ENCODE results near the gene LIPK.
A peak's percentile ranks its signal among the peaks of the same experiment; 100 is the strongest.

LIPK gene

GRCh38 chr10:88786032-88786770, 80.2 kb downstream of the LIPK start:
- Histone ChIP-seq H3K4me1 (ENCODE audit: control insufficient read depth, insufficient read depth, low read length) (peaks cover 5% of the 10 kb centered on the region), H3K4me3 (ENCODE audit: low read length) (no peak overlapping the region), H3K27me3 (replicated peaks; ENCODE audit: control insufficient read depth, insufficient read depth, low read length) (no peaks in the 10 kb centered on the region), H3K36me3 (ENCODE audit: control insufficient read depth, insufficient read depth, low read length, severe bottlenecking) (no peaks in the 10 kb centered on the region), H3K9ac (ENCODE audit: low read length) (no peak overlapping the region), H3K9me3 (ENCODE audit: control insufficient read depth, low read length) (no peaks in the 10 kb centered on the region)
- no peak for DNase-seq (ENCODE audit: low read depth)

GRCh38 chr10:88787463-88787862, 81.4 kb downstream of the LIPK start:
- no peaks in the 10 kb centered on the region for H3K9me3 ChIP-seq (ENCODE audit: control insufficient read depth, low read length)
- no peaks in the 10 kb centered on the region for H3K27me3 ChIP-seq (replicated peaks; ENCODE audit: control insufficient read depth, insufficient read depth, low read length)
- DNase-seq (ENCODE audit: low read depth), result no peak
- H3K36me3 ChIP-seq (ENCODE audit: control insufficient read depth, insufficient read depth, low read length, severe bottlenecking), result no peaks in the 10 kb centered on the region
- H3K4me3 ChIP-seq (ENCODE audit: low read length), result no peak overlapping the region
- H3K4me1 ChIP-seq (ENCODE audit: control insufficient read depth, insufficient read depth, low read length), result peaks cover 4% of the 10 kb centered on the region
- H3K9ac ChIP-seq (ENCODE audit: low read length), result no peak overlapping the region

GRCh38 chr10:88788924-88789323, 82.9 kb downstream of the LIPK start:
- Histone ChIP-seq H3K36me3 (ENCODE audit: control insufficient read depth, insufficient read depth, low read length, severe bottlenecking) (no peaks in the 10 kb centered on the region), H3K9ac (ENCODE audit: low read length) (no peak overlapping the region), H3K27me3 (replicated peaks; ENCODE audit: control insufficient read depth, insufficient read depth, low read length) (no peaks in the 10 kb centered on the region), H3K4me3 (ENCODE audit: low read length) (no peak overlapping the region), H3K4me1 (ENCODE audit: control insufficient read depth, insufficient read depth, low read length) (peaks cover 18% of the 10 kb centered on the region), H3K9me3 (ENCODE audit: control insufficient read depth, low read length) (no peaks in the 10 kb centered on the region)
- no peak for DNase-seq (ENCODE audit: low read depth)

GRCh38 chr10:88791924-88792323, 85.9 kb downstream of the LIPK start:
- Histone ChIP-seq H3K4me1 (ENCODE audit: control insufficient read depth, insufficient read depth, low read length) (peaks cover 28% of the 10 kb centered on the region), H3K4me3 (ENCODE audit: low read length) (no peak overlapping the region), H3K9me3 (ENCODE audit: control insufficient read depth, low read length) (no peaks in the 10 kb centered on the region), H3K9ac (ENCODE audit: low read length) (no peak overlapping the region), H3K27me3 (replicated peaks; ENCODE audit: control insufficient read depth, insufficient read depth, low read length) (no peaks in the 10 kb centered on the region), H3K36me3 (ENCODE audit: control insufficient read depth, insufficient read depth, low read length, severe bottlenecking) (no peaks in the 10 kb centered on the region)
- peak; percentile 29 for DNase-seq (ENCODE audit: low read depth)

GRCh38 chr10:88792661-88793060, 86.6 kb downstream of the LIPK start:
- Histone ChIP-seq H3K9me3 (ENCODE audit: control insufficient read depth, low read length) (no peaks in the 10 kb centered on the region), H3K4me3 (ENCODE audit: low read length) (no peak overlapping the region), H3K36me3 (ENCODE audit: control insufficient read depth, insufficient read depth, low read length, severe bottlenecking) (no peaks in the 10 kb centered on the region), H3K4me1 (ENCODE audit: control insufficient read depth, insufficient read depth, low read length) (peaks cover 28% of the 10 kb centered on the region), H3K27me3 (replicated peaks; ENCODE audit: control insufficient read depth, insufficient read depth, low read length) (no peaks in the 10 kb centered on the region), H3K9ac (ENCODE audit: low read length) (no peak overlapping the region)
- DNase-seq (ENCODE audit: low read depth), result peak; percentile 68

GRCh38 chr10:88793712-88794299, 87.8 kb downstream of the LIPK start:
- no peak overlapping the region for H3K9ac ChIP-seq (ENCODE audit: low read length)
- DNase-seq (ENCODE audit: low read depth), result peak; percentile 60
- no peak overlapping the region for H3K4me3 ChIP-seq (ENCODE audit: low read length)
- H3K9me3 ChIP-seq (ENCODE audit: control insufficient read depth, low read length), result no peaks in the 10 kb centered on the region
- no peaks in the 10 kb centered on the region for H3K36me3 ChIP-seq (ENCODE audit: control insufficient read depth, insufficient read depth, low read length, severe bottlenecking)
- H3K4me1 ChIP-seq (ENCODE audit: control insufficient read depth, insufficient read depth, low read length), result peaks cover 28% of the 10 kb centered on the region
- no peaks in the 10 kb centered on the region for H3K27me3 ChIP-seq (replicated peaks; ENCODE audit: control insufficient read depth, insufficient read depth, low read length)

- Histone ChIP-seq H3K36me3 (ENCODE audit: control insufficient read depth, insufficient read depth, low read length, severe bottlenecking) (no peaks in the 10 kb centered on the region), H3K9ac (ENCODE audit: low read length) (no peak overlapping the region), H3K27me3 (replicated peaks; ENCODE audit: control insufficient read depth, insufficient read depth, low read length) (no peaks in the 10 kb centered on the region), H3K4me1 (ENCODE audit: control insufficient read depth, insufficient read depth, low read length) (peaks cover 28% of the 10 kb centered on the region), H3K4me3 (ENCODE audit: low read length) (no peak overlapping the region), H3K9me3 (ENCODE audit: control insufficient read depth, low read length) (no peaks in the 10 kb centered on the region)
- peak; percentile 83 for DNase-seq (ENCODE audit: low read depth)
These were observed 88.7 kb downstream of the LIPK start for GRCh38 chr10:88794731-88795130.

GRCh38 chr10:88800152-88801125, 94.4 kb downstream of the LIPK start:
- H3K4me3 ChIP-seq (ENCODE audit: low read length), result no peak overlapping the region
- no peak overlapping the region for H3K9ac ChIP-seq (ENCODE audit: low read length)
- H3K4me1 ChIP-seq (ENCODE audit: control insufficient read depth, insufficient read depth, low read length), result no peaks in the 10 kb centered on the region
- DNase-seq (ENCODE audit: low read depth), result peak; percentile 67
- no peaks in the 10 kb centered on the region for H3K9me3 ChIP-seq (ENCODE audit: control insufficient read depth, low read length)
- H3K27me3 ChIP-seq (replicated peaks; ENCODE audit: control insufficient read depth, insufficient read depth, low read length), result no peaks in the 10 kb centered on the region
- H3K36me3 ChIP-seq (ENCODE audit: control insufficient read depth, insufficient read depth, low read length, severe bottlenecking), result no peaks in the 10 kb centered on the region
